Naive thymus-derived CD4-positive, alpha-beta T cell (primary cell): ENCODE data around the gene PODN. TPM values are rescaled to one million over a fixed set of nuclear protein-coding genes. Genes with fewer than 3 reads are reported as not detected.

Experiments used
- ATAC-seq: fragments of 150-1000 bp; cut with Tn5 transposase; 2 replicates; pipeline ENCODE4 v1.10.0; 2021; ENCODE audit warnings: mild to moderate bottlenecking, moderate library complexity
- CTCF ChIA-PET: fragments of 350-600 bp; sonication (Branson Sonifier 250); formaldehyde crosslinking; loops from one replicate; lab custom pipeline; 2021; ENCODE audit warnings: antibody characterized with exemption; lab: Charles Lee
- POLR2A ChIA-PET: fragments of 350-600 bp; sonication (Branson Sonifier 250); formaldehyde crosslinking; loops from one replicate; lab custom pipeline; 2021; ENCODE audit warnings: antibody characterized with exemption, inconsistent platforms; lab: Charles Lee
- DNase-seq, 9 donors: peaks; one replicate each; pipeline versions ENCODE4 v3.0.0 to v3.0.0-alpha.2; 2020 to 2022; ENCODE audit warnings: mixed read lengths in 1 of 9
- H3K27ac ChIP-seq: one replicate; pipeline ENCODE4 v1.7.0; 2013; ENCODE audit warnings: mild to moderate bottlenecking, low read depth, low read length, moderate library complexity
- H3K27me3 ChIP-seq, 2 donors: one replicate each; pipeline ENCODE4 v1.7.0; 2013; ENCODE audit warnings: low read length in 2 of 2, mild to moderate bottlenecking in 2 of 2, moderate library complexity in 2 of 2; ENCODE audit not compliant: control insufficient read depth in 2 of 2, insufficient read depth in 2 of 2
- H3K36me3 ChIP-seq, 3 experiments: 1 replicate in 2 of 3; 2 replicates in 1 of 3; pipeline ENCODE4 v1.7.0; 2013; ENCODE audit warnings: low read length in 3 of 3, mild to moderate bottlenecking in 3 of 3, moderate library complexity in 1 of 3; ENCODE audit not compliant: insufficient read depth in 3 of 3, control insufficient read depth in 2 of 3
- H3K4me1 ChIP-seq, 2 donors: one replicate each; pipeline ENCODE4 v1.7.0; 2013; ENCODE audit warnings: low read length in 2 of 2, mild to moderate bottlenecking in 2 of 2, moderate library complexity in 1 of 2; ENCODE audit not compliant: control insufficient read depth in 2 of 2, insufficient read depth in 2 of 2
- H3K4me3 ChIP-seq: 2 replicates; pipeline ENCODE4 v1.7.0; 2013; ENCODE audit warnings: mild to moderate bottlenecking, low read length
- H3K9me3 ChIP-seq, 3 experiments: 1 replicate in 2 of 3; 2 replicates in 1 of 3; pipeline ENCODE4 v1.7.0; 2013; ENCODE audit warnings: low read length in 3 of 3; ENCODE audit not compliant: control insufficient read depth in 2 of 3
- H3K27ac Mint-ChIP-seq, 9 donors: one replicate each; pipeline ENCODE4 v1.8.0; 2020 to 2022; ENCODE audit warnings: mixed read lengths in 9 of 9, mild to moderate bottlenecking in 8 of 9, moderate library complexity in 5 of 9, inconsistent platforms in 2 of 9
- H3K27me3 Mint-ChIP-seq, 5 donors: one replicate each; pipeline ENCODE4 v1.8.0; 2021 to 2022; ENCODE audit warnings: mixed read lengths in 5 of 5, mild to moderate bottlenecking in 1 of 5
- H3K36me3 Mint-ChIP-seq, 5 donors: one replicate each; pipeline ENCODE4 v1.8.0; 2020 to 2022; ENCODE audit warnings: mixed read lengths in 5 of 5, mild to moderate bottlenecking in 3 of 5, inconsistent platforms in 1 of 5
- H3K4me1 Mint-ChIP-seq, 7 donors: one replicate each; pipeline ENCODE4 v1.8.0; 2020 to 2022; ENCODE audit warnings: mixed read lengths in 7 of 7, mild to moderate bottlenecking in 3 of 7, inconsistent platforms in 1 of 7
- H3K4me3 Mint-ChIP-seq, 10 donors: one replicate each; pipeline ENCODE4 v1.8.0; 2020 to 2022; ENCODE audit warnings: mild to moderate bottlenecking in 10 of 10, mixed read lengths in 10 of 10, moderate library complexity in 6 of 10, inconsistent platforms in 2 of 10
- H3K9me3 Mint-ChIP-seq, 11 donors: one replicate each; pipeline ENCODE4 v1.8.0; 2020 to 2022; ENCODE audit warnings: mixed read lengths in 11 of 11, mild to moderate bottlenecking in 4 of 11, inconsistent platforms in 1 of 11, moderate library complexity in 1 of 11
- intact Hi-C, 2 donors: fragments of 100-400 bp; cut with micrococcal nuclease; formaldehyde crosslinking; loops; one replicate each; pipeline ENCODE4 v1.15.1; 2023
- polyA plus RNA-seq, 2 donors: library from polyadenylated mRNA; unstranded; fragments of 300-500 nt; fragmentation: Illumina TruSeq; gene quantifications; one replicate each; pipeline ENCODE4 v1.2.3, GENCODE V29; 2021
- total RNA-seq, 6 experiments: library from RNA in 5 of 6; stranded (reverse) in 5 of 6; gene quantifications; 1 replicate in 5 of 6; 2 replicates in 1 of 6; pipeline ENCODE4 v1.2.3 and lab custom pipeline; 2021 to 2026

PODN gene
- total and polyA plus RNA-seq, 7 experiments from 2014 or later = 0.88 TPM; not detected in 6

GRCh38 chr1:53080041-53080440, 18.0 kb downstream of the PODN start:
- H3K27ac ChIP-seq = no peak overlapping the region
- intact Hi-C loops = no loop called here
- H3K4me1 Mint-ChIP-seq = peaks cover 0 to 17% (median 0%) of the 10 kb centered on the region in 7 donors
- ATAC-seq (no peak), DNase-seq (no peak)
- no peaks in the 10 kb centered on the region for H3K9me3 Mint-ChIP-seq
- H3K9me3 ChIP-seq = no peaks in the 10 kb centered on the region
- no peaks in the 10 kb centered on the region for H3K27me3 Mint-ChIP-seq
- H3K27ac Mint-ChIP-seq = no peak overlapping the region
- no peak overlapping the region for H3K4me3 Mint-ChIP-seq
- H3K36me3 ChIP-seq = no peaks in the 10 kb centered on the region
- H3K36me3 Mint-ChIP-seq = no peaks in the 10 kb centered on the region
- ChIA-PET CTCF (no interaction called here), POLR2A (no interaction called here)
- no peak overlapping the region for H3K4me3 ChIP-seq
- no peaks in the 10 kb centered on the region for H3K27me3 ChIP-seq
- no peaks in the 10 kb centered on the region for H3K4me1 ChIP-seq

- Mint-ChIP-seq H3K4me3 (no peak overlapping the region), H3K36me3 (no peaks in the 10 kb centered on the region), H3K27ac (peak overlapping the region in 1 of 9 donors; percentile 25), H3K4me1 (peaks cover 0 to 17% (median 0%) of the 10 kb centered on the region in 7 donors), H3K9me3 (no peaks in the 10 kb centered on the region), H3K27me3 (no peaks in the 10 kb centered on the region)
- ChIA-PET POLR2A (no interaction called here), CTCF (interaction anchor here (1.0 kb wide), 1 partner anchor 22 kb away, joined by 3 read pairs; no protein-coding TSS in a partner anchor)
- Histone ChIP-seq H3K4me3 (no peak overlapping the region), H3K36me3 (no peaks in the 10 kb centered on the region), H3K9me3 (no peaks in the 10 kb centered on the region), H3K4me1 (no peaks in the 10 kb centered on the region), H3K27me3 (no peaks in the 10 kb centered on the region), H3K27ac (no peak overlapping the region)
- DNase-seq = no peak
- no peak for ATAC-seq
- intact Hi-C loops = no loop called here
Observed at GRCh38 chr1:53080769-53081168, 18.8 kb downstream of the PODN start.

- intact Hi-C loops = no loop called here
- CTCF ChIA-PET = interaction anchor here (1.0 kb wide), 1 partner anchor 23 kb away, joined by 3 read pairs; no protein-coding TSS in a partner anchor
- Mint-ChIP-seq H3K27ac (peak overlapping the region in 1 of 9 donors; percentile 25), H3K4me3 (no peak overlapping the region), H3K9me3 (no peaks in the 10 kb centered on the region), H3K27me3 (no peaks in the 10 kb centered on the region), H3K4me1 (peaks cover 0 to 17% (median 0%) of the 10 kb centered on the region in 7 donors), H3K36me3 (no peaks in the 10 kb centered on the region)
- H3K36me3 ChIP-seq = no peaks in the 10 kb centered on the region
- no peak overlapping the region for H3K4me3 ChIP-seq
- no peak for DNase-seq
- no peaks in the 10 kb centered on the region for H3K27me3 ChIP-seq
- no peaks in the 10 kb centered on the region for H3K9me3 ChIP-seq
- no peak for ATAC-seq
- H3K4me1 ChIP-seq = no peaks in the 10 kb centered on the region
- POLR2A ChIA-PET = no interaction called here
- H3K27ac ChIP-seq = no peak overlapping the region
Observed at GRCh38 chr1:53081384-53082066, 19.5 kb downstream of the PODN start.

- Mint-ChIP-seq H3K36me3 (no peaks in the 10 kb centered on the region), H3K4me1 (peaks cover 0 to 17% (median 0%) of the 10 kb centered on the region in 7 donors), H3K9me3 (no peaks in the 10 kb centered on the region), H3K27ac (peak overlapping the region in 1 of 9 donors; percentile 59), H3K27me3 (no peaks in the 10 kb centered on the region), H3K4me3 (no peak overlapping the region)
- Histone ChIP-seq H3K27me3 (no peaks in the 10 kb centered on the region), H3K27ac (no peak overlapping the region), H3K4me3 (no peak overlapping the region), H3K9me3 (no peaks in the 10 kb centered on the region), H3K36me3 (no peaks in the 10 kb centered on the region), H3K4me1 (no peaks in the 10 kb centered on the region)
- no peak for ATAC-seq
- DNase-seq = no peak
- POLR2A ChIA-PET = no interaction called here
- intact Hi-C loops = no loop called here
- CTCF ChIA-PET = no interaction called here
Observed at GRCh38 chr1:53082826-53083455, 20.9 kb downstream of the PODN start.

GRCh38 chr1:53083636-53084588, 21.9 kb downstream of the PODN start:
- no peak overlapping the region for H3K4me3 Mint-ChIP-seq
- H3K4me1 Mint-ChIP-seq = peaks cover 0 to 17% (median 0%) of the 10 kb centered on the region in 7 donors
- Histone ChIP-seq H3K4me1 (no peaks in the 10 kb centered on the region), H3K4me3 (no peak overlapping the region), H3K27me3 (no peaks in the 10 kb centered on the region), H3K27ac (no peak overlapping the region), H3K9me3 (no peaks in the 10 kb centered on the region), H3K36me3 (no peaks in the 10 kb centered on the region)
- H3K36me3 Mint-ChIP-seq = no peaks in the 10 kb centered on the region
- CTCF ChIA-PET = no interaction called here
- intact Hi-C loops = no loop called here
- ATAC-seq (no peak), DNase-seq (no peak)
- no peak overlapping the region for H3K27ac Mint-ChIP-seq
- H3K9me3 Mint-ChIP-seq = no peaks in the 10 kb centered on the region
- no peaks in the 10 kb centered on the region for H3K27me3 Mint-ChIP-seq
- POLR2A ChIA-PET = no interaction called here

GRCh38 chr1:53084589-53084971, 22.6 kb downstream of the PODN start:
- no peaks in the 10 kb centered on the region for H3K9me3 Mint-ChIP-seq

More at GRCh38 chr1:53084589-53084971, 22.6 kb downstream of the PODN start:
- CTCF ChIA-PET = no interaction called here
- no peaks in the 10 kb centered on the region for H3K9me3 ChIP-seq
- no peak overlapping the region for H3K27ac ChIP-seq
- H3K4me1 Mint-ChIP-seq = peaks cover 0 to 17% (median 0%) of the 10 kb centered on the region in 7 donors
- no peaks in the 10 kb centered on the region for H3K36me3 ChIP-seq
- no peak for DNase-seq
- H3K4me3 Mint-ChIP-seq = no peak overlapping the region
- H3K4me3 ChIP-seq = no peak overlapping the region
- intact Hi-C loops = no loop called here
- H3K27me3 Mint-ChIP-seq = no peaks in the 10 kb centered on the region
- H3K36me3 Mint-ChIP-seq = no peaks in the 10 kb centered on the region
- ATAC-seq = peak; percentile 41
- no peak overlapping the region for H3K27ac Mint-ChIP-seq
- H3K27me3 ChIP-seq = no peaks in the 10 kb centered on the region
- no peaks in the 10 kb centered on the region for H3K4me1 ChIP-seq
- POLR2A ChIA-PET = no interaction called here
